GM23248 (cell line): ENCODE results near the gene HSCB.

Experiments
- EZH2 ChIP-seq: fragments of 200-600 bp; sonication (generic); IDR thresholded peaks from 2 replicates; pipeline ENCODE4 v1.6.1; 2018; ENCODE audit warnings: antibody characterized with exemption, mild to moderate bottlenecking; ENCODE audit not compliant: insufficient read depth, poor library complexity, severe bottlenecking
- EZH2phosphoT487 ChIP-seq: fragments of 200-600 bp; sonication (generic); IDR thresholded peaks from 2 replicates; pipeline ENCODE4 v1.6.1; 2018; ENCODE audit warnings: antibody characterized with exemption, moderate library complexity, mild to moderate bottlenecking, low read depth; ENCODE audit not compliant: insufficient read depth

DNA sequence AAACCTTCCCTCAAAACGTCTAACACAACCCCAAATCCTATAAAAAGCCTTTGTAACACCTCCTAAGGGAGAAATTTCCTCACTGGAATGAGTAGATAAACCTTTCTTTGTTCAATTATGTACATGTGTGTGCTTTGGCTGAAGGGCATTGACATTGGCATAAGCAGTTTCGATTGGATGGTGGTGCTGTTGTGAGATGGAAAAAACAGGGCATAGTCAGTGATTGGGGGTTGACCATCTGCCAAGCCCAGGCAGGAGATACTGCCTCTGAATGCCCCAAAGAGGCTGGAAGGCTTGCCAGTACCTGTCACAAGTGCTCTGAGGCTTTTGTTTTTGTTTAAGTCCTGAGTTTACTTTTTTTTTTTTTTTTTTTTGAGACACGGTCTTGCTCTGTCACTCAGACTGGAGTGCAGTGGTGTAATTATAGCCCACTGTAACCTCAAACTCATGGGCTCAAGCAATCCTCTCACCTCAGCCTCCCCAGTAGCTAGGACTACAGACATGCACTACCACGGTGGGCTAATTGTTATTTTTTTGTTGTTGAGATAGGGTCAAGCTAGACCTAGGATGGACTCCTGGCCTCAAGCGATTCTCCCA is 29.5 kb downstream of the HSCB start:
- TF ChIP-seq EZH2 (no peak), EZH2phosphoT487 (no peak)
